Lower lobe of right lung (tissue), 2 donors: ENCODE data around the gene SPRR5. TPM values are rescaled to one million over a fixed set of nuclear protein-coding genes. Genes with fewer than 3 reads are reported as not detected.
A peak's percentile ranks its signal among the peaks of the same experiment; 100 is the strongest.

Experiments
- ATAC-seq, 2 donors: fragments of 200-7000 bp; cut with Tn5 transposase; one replicate each; pipeline ENCODE4 v1.9.1; 2020 to 2022; ENCODE audit warnings: mild to moderate bottlenecking in 2 of 2, moderate library complexity in 2 of 2
- DNase-seq: peaks from one replicate; pipeline ENCODE4 v3.0.0-alpha.2; 2020
- H3K27ac ChIP-seq: fragments of 200-600 bp; one replicate; pipeline ENCODE4 v1.8.0; 2022
- H3K27me3 ChIP-seq: fragments of 200-600 bp; one replicate; pipeline ENCODE4 v1.8.0; 2022; ENCODE audit warnings: low read depth
- H3K36me3 ChIP-seq: fragments of 200-600 bp; one replicate; pipeline ENCODE4 v1.8.0; 2022; ENCODE audit warnings: mild to moderate bottlenecking
- H3K4me1 ChIP-seq: fragments of 200-600 bp; one replicate; pipeline ENCODE4 v1.8.0; 2022
- H3K4me3 ChIP-seq: fragments of 200-600 bp; one replicate; pipeline ENCODE4 v1.8.0; 2022; ENCODE audit warnings: mild to moderate bottlenecking
- H3K9me3 ChIP-seq: fragments of 200-600 bp; one replicate; pipeline ENCODE4 v1.8.0; 2022
- intact Hi-C: fragments of 100-400 bp; cut with DNase I; formaldehyde crosslinking; loops from one replicate; pipeline ENCODE4 v1.11.0; 2022
- total RNA-seq: library from RNA; stranded (reverse); fragmentation: NEBNext Ultra II Directional; extraction: Animal tissue kit (Norgen Biotek cat#: 25700); gene quantifications from one replicate; pipeline ENCODE4 v1.2.1, GENCODE V29; 2021
- TF ChIP-seq, protein P1 (sequence below): fragments of 200-600 bp; IDR thresholded peaks from one replicate; pipeline ENCODE4 v1.8.0; 2022; ENCODE audit warnings: antibody characterized with exemption, mild to moderate bottlenecking
- donor health status: DM: no; HTN: yes; CAD: no; lungs with severe emphysema.

Gene SPRR5
- total RNA-seq, 1 donor from 2014 or later, result not detected

DNA sequence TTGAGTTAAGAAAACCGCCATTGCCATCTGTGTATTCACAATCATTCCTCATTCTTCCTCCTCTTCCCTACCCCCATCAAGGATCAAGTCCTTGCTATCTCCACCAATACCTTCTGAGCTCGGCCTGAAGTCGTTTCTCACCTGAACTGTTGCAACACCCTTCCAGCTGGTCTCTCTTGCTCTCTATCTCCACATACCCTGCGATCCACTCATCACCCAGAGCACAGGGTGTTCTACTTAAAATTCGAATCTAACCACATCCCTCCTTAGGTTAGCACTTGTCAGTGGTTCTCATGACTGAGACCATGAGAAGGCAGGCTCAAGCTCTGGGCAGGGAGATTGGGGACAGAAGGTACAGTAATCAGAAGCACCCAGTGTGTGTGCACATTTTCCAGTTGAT, 34.1 kb upstream of the SPRR5 start:
- intact Hi-C loops, result no loop called here
- Histone ChIP-seq H3K4me3 (no peak overlapping the region), H3K9me3 (no peaks in the 10 kb centered on the region), H3K4me1 (no peaks in the 10 kb centered on the region), H3K36me3 (no peaks in the 10 kb centered on the region), H3K27me3 (no peaks in the 10 kb centered on the region), H3K27ac (no peak overlapping the region)
- no peak for DNase-seq
- TF ChIP-seq, protein P1, sequence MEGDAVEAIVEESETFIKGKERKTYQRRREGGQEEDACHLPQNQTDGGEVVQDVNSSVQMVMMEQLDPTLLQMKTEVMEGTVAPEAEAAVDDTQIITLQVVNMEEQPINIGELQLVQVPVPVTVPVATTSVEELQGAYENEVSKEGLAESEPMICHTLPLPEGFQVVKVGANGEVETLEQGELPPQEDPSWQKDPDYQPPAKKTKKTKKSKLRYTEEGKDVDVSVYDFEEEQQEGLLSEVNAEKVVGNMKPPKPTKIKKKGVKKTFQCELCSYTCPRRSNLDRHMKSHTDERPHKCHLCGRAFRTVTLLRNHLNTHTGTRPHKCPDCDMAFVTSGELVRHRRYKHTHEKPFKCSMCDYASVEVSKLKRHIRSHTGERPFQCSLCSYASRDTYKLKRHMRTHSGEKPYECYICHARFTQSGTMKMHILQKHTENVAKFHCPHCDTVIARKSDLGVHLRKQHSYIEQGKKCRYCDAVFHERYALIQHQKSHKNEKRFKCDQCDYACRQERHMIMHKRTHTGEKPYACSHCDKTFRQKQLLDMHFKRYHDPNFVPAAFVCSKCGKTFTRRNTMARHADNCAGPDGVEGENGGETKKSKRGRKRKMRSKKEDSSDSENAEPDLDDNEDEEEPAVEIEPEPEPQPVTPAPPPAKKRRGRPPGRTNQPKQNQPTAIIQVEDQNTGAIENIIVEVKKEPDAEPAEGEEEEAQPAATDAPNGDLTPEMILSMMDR, result no peak
- peak in 1 of 2 donors; percentile 77 for ATAC-seq

DNA sequence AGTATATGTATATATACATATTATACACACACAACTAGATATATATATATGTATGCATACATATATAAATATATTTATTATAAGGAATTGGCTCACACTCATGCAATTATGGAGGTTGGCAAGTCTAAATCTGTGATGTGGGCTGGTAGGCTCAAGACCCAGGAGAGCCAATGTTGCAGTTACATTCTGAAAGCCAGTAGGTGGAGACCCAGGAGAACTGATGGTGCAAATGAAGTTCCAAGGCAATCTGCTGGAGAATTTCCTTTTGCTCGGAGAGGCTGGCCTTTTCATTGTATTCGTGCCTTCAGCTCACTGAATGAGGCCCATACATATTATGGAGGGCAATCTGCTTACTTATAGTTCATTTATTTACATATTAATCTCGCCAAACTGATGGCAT, 29.2 kb upstream of the SPRR5 start:
- H3K9me3 ChIP-seq, result no peaks in the 10 kb centered on the region
- ATAC-seq (no peak), DNase-seq (no peak)
- TF ChIP-seq, protein P1, result no peak
- no peaks in the 10 kb centered on the region for H3K27me3 ChIP-seq
- intact Hi-C loops, result no loop called here
- no peaks in the 10 kb centered on the region for H3K4me1 ChIP-seq
- no peaks in the 10 kb centered on the region for H3K36me3 ChIP-seq
- no peak overlapping the region for H3K4me3 ChIP-seq
- H3K27ac ChIP-seq, result no peak overlapping the region

DNA sequence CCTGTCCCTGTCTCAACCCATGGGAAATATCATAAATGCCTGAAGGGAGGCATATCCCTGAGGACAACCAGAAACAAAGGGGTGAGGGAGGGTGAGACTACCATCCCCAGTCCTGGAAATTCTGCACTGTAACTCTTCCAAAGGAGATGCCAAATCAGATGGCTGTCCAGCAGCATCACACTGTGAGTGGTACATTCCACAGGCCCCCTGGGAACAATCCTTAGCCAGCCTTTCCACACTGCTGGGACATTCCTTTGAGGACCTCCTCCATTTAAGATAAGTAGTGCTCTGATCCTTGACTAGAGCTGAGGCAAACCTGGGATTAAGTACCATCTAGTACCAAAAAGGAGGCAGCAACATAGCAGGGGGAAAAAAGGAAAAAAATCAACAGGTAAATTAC, 27.9 kb upstream of the SPRR5 start:
- no peaks in the 10 kb centered on the region for H3K4me1 ChIP-seq
- H3K27me3 ChIP-seq, result no peaks in the 10 kb centered on the region
- intact Hi-C loops, result no loop called here
- ATAC-seq (no peak), DNase-seq (no peak)
- no peak overlapping the region for H3K4me3 ChIP-seq
- H3K27ac ChIP-seq, result no peak overlapping the region
- no peaks in the 10 kb centered on the region for H3K9me3 ChIP-seq
- H3K36me3 ChIP-seq, result no peaks in the 10 kb centered on the region
- TF ChIP-seq, protein P1, result no peak

DNA sequence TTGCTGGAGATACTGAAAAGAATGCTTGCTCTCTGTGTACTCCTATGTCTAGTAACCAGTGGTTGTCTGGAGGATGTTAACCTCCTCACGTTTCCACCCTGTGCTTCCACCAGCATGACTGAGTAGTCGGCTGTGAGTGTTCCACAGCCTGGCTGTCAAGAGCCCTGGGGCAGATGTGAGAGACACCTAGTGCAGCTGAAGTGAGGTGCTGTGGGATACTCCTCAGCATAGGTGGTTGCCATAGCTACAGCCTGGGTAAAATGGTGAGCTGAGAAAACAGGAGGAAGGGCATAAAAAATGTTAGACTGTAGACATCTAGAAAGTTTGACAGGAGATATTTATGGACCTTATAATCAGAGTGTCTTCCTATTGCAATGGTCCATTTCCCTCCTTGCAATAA, 22.8 kb upstream of the SPRR5 start:
- no peak for DNase-seq
- no peak for ATAC-seq
- Histone ChIP-seq H3K4me1 (no peaks in the 10 kb centered on the region), H3K4me3 (no peak overlapping the region), H3K9me3 (no peaks in the 10 kb centered on the region), H3K36me3 (no peaks in the 10 kb centered on the region), H3K27me3 (no peaks in the 10 kb centered on the region), H3K27ac (no peak overlapping the region)
- intact Hi-C loops, result no loop called here
- TF ChIP-seq, protein P1, result no peak

DNA sequence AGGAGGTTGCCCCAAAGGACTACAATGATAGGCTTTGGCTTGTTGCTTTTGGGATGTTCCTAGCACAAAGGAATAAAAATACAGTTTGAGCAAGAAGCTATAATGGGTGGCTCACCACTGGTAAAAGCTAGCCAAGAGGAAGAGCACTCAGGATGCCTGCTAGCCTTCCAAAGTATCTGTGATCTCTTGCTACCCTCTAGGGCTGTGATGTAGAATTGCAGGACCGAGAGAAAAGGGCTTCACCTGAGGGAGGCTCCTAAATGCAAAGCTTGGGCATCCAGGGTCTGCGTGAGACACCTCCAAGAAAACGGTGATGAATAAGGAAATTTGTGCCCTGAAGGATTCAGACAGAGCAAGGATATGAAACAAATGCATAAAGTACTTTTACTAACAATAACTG, 20.9 kb upstream of the SPRR5 start:
- DNase-seq (no peak), ATAC-seq (no peak)
- H3K4me1 ChIP-seq, result no peaks in the 10 kb centered on the region
- intact Hi-C loops, result no loop called here
- no peak overlapping the region for H3K4me3 ChIP-seq
- no peak overlapping the region for H3K27ac ChIP-seq
- H3K27me3 ChIP-seq, result no peaks in the 10 kb centered on the region
- no peaks in the 10 kb centered on the region for H3K9me3 ChIP-seq
- TF ChIP-seq, protein P1, result peak; percentile 28
- no peaks in the 10 kb centered on the region for H3K36me3 ChIP-seq

DNA sequence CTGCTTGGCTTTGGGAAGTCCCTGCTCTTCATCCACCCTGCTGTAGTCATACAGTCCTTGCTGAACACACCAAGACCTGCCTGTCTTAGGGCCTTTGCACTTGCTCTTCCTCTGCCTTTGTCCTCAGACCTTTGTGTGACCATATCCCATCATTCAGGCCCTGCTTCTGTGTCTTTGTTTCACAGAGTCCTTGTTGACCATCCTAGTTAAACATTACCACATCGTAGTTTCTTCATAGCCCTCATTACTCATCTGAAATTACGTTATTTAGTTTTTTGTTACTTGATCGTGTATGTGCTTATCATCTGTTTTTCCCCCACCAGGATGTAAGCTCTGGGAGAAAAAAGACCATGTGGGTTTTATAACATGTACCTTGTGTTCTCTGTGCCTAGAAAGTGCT, 18.3 kb upstream of the SPRR5 start:
- Histone ChIP-seq H3K4me3 (no peak overlapping the region), H3K27ac (no peak overlapping the region), H3K27me3 (no peaks in the 10 kb centered on the region), H3K9me3 (no peaks in the 10 kb centered on the region), H3K4me1 (no peaks in the 10 kb centered on the region), H3K36me3 (no peaks in the 10 kb centered on the region)
- ATAC-seq (no peak), DNase-seq (no peak)
- TF ChIP-seq, protein P1, result no peak
- intact Hi-C loops, result no loop called here
